Activated naive CD8-positive, alpha-beta T cell treated with anti-CD3 and anti-CD28 coated beads for 36 hours (primary cell): Measurements from ENCODE around the gene RPS15. TPM values are rescaled to one million over a fixed set of nuclear protein-coding genes. Genes with fewer than 3 reads are reported as not detected.

Experiments used
- DNase-seq: peaks from one replicate; pipeline ENCODE4 v3.0.0; 2021
- H3K27ac Mint-ChIP-seq: one replicate; pipeline ENCODE4 v1.8.0; 2022; ENCODE audit warnings: mild to moderate bottlenecking, moderate library complexity, mixed read lengths
- H3K27me3 Mint-ChIP-seq: one replicate; pipeline ENCODE4 v1.8.0; 2022; ENCODE audit warnings: mild to moderate bottlenecking, mixed read lengths
- H3K36me3 Mint-ChIP-seq: one replicate; pipeline ENCODE4 v1.8.0; 2021; ENCODE audit warnings: mild to moderate bottlenecking, mixed read lengths
- H3K4me1 Mint-ChIP-seq: one replicate; pipeline ENCODE4 v1.8.0; 2021; ENCODE audit warnings: mixed read lengths
- H3K4me3 Mint-ChIP-seq: one replicate; pipeline ENCODE4 v1.8.0; 2022; ENCODE audit warnings: mild to moderate bottlenecking, moderate library complexity, mixed read lengths
- H3K9me3 Mint-ChIP-seq: one replicate; pipeline ENCODE4 v1.8.0; 2022; ENCODE audit warnings: mixed read lengths
- total RNA-seq, 2 experiments: library from RNA; stranded (reverse); gene quantifications; one replicate each; pipeline ENCODE4 v1.2.3, GENCODE V29; 2021

The RPS15 gene
- total RNA-seq, 2 experiments from 2014 or later = 1,472 to 1,524 TPM

- peaks cover 8% of the 10 kb centered on the region for H3K4me1 Mint-ChIP-seq
- H3K36me3 Mint-ChIP-seq = peaks cover 7% of the 10 kb centered on the region
- DNase-seq = no peak
- peaks cover 36% of the 10 kb centered on the region for H3K27me3 Mint-ChIP-seq
- no peaks in the 10 kb centered on the region for H3K9me3 Mint-ChIP-seq
- H3K4me3 Mint-ChIP-seq = no peak overlapping the region
- H3K27ac Mint-ChIP-seq = no peak overlapping the region
Measured at GRCh38 chr19:1459479-1459878, 21.3 kb downstream of the RPS15 start.

GRCh38 chr19:1460033-1460995 is 22.1 kb downstream of the RPS15 start:
- DNase-seq = no peak
- Mint-ChIP-seq H3K9me3 (no peaks in the 10 kb centered on the region), H3K4me3 (no peak overlapping the region), H3K27me3 (peaks cover 33% of the 10 kb centered on the region), H3K4me1 (peaks cover 8% of the 10 kb centered on the region), H3K27ac (no peak overlapping the region), H3K36me3 (peaks cover 7% of the 10 kb centered on the region)

GRCh38 chr19:1461862-1462261 is 23.7 kb downstream of the RPS15 start:
- Mint-ChIP-seq H3K4me3 (no peak overlapping the region), H3K27me3 (peaks cover 25% of the 10 kb centered on the region), H3K36me3 (peaks cover 3% of the 10 kb centered on the region), H3K27ac (no peak overlapping the region), H3K4me1 (peaks cover 3% of the 10 kb centered on the region), H3K9me3 (no peaks in the 10 kb centered on the region)
- DNase-seq = no peak

- Mint-ChIP-seq H3K4me3 (no peak overlapping the region), H3K4me1 (peaks cover 2% of the 10 kb centered on the region), H3K9me3 (no peaks in the 10 kb centered on the region), H3K27ac (no peak overlapping the region), H3K36me3 (no peaks in the 10 kb centered on the region), H3K27me3 (peaks cover 16% of the 10 kb centered on the region)
- DNase-seq = peak; percentile 44
Measured at GRCh38 chr19:1465191-1466016, 27.2 kb downstream of the RPS15 start.

- H3K9me3 Mint-ChIP-seq = no peaks in the 10 kb centered on the region
- no peak overlapping the region for H3K27ac Mint-ChIP-seq
- peaks cover 2% of the 10 kb centered on the region for H3K4me1 Mint-ChIP-seq
- H3K27me3 Mint-ChIP-seq = peaks cover 16% of the 10 kb centered on the region
- no peak overlapping the region for H3K4me3 Mint-ChIP-seq
- no peak for DNase-seq
- no peaks in the 10 kb centered on the region for H3K36me3 Mint-ChIP-seq
Measured at GRCh38 chr19:1466018-1466460, 27.8 kb downstream of the RPS15 start.

GRCh38 chr19:1466461-1467214 is 28.4 kb downstream of the RPS15 start:
- Mint-ChIP-seq H3K27ac (no peak overlapping the region), H3K27me3 (peaks cover 19% of the 10 kb centered on the region), H3K9me3 (no peaks in the 10 kb centered on the region), H3K4me1 (peaks cover 2% of the 10 kb centered on the region), H3K4me3 (no peak overlapping the region), H3K36me3 (no peaks in the 10 kb centered on the region)
- DNase-seq = no peak

GRCh38 chr19:1467215-1467489 is 29.0 kb downstream of the RPS15 start:
- Mint-ChIP-seq H3K27me3 (peaks cover 24% of the 10 kb centered on the region), H3K27ac (no peak overlapping the region), H3K4me1 (peaks cover 2% of the 10 kb centered on the region), H3K9me3 (no peaks in the 10 kb centered on the region), H3K36me3 (no peaks in the 10 kb centered on the region), H3K4me3 (no peak overlapping the region)
- no peak for DNase-seq

GRCh38 chr19:1467490-1468273 is 29.5 kb downstream of the RPS15 start:
- peaks cover 24% of the 10 kb centered on the region for H3K27me3 Mint-ChIP-seq
- no peak for DNase-seq
- no peak overlapping the region for H3K27ac Mint-ChIP-seq
- H3K9me3 Mint-ChIP-seq = no peaks in the 10 kb centered on the region
- H3K4me3 Mint-ChIP-seq = no peak overlapping the region
- H3K36me3 Mint-ChIP-seq = no peaks in the 10 kb centered on the region
- peaks cover 2% of the 10 kb centered on the region for H3K4me1 Mint-ChIP-seq

GRCh38 chr19:1468274-1468820 is 30.2 kb downstream of the RPS15 start:
- Mint-ChIP-seq H3K27me3 (peaks cover 24% of the 10 kb centered on the region), H3K36me3 (no peaks in the 10 kb centered on the region), H3K4me3 (no peak overlapping the region), H3K4me1 (peaks cover 2% of the 10 kb centered on the region), H3K27ac (no peak overlapping the region), H3K9me3 (no peaks in the 10 kb centered on the region)
- no peak for DNase-seq

- Mint-ChIP-seq H3K4me1 (peaks cover 2% of the 10 kb centered on the region), H3K36me3 (no peaks in the 10 kb centered on the region), H3K4me3 (peak overlapping the region; percentile 22), H3K9me3 (no peaks in the 10 kb centered on the region), H3K27ac (no peak overlapping the region), H3K27me3 (peaks cover 24% of the 10 kb centered on the region)
- DNase-seq = peak; percentile 51
Measured at GRCh38 chr19:1468821-1469254, 30.6 kb downstream of the RPS15 start.

GRCh38 chr19:1469255-1470054 is 31.3 kb downstream of the RPS15 start:
- Mint-ChIP-seq H3K27ac (no peak overlapping the region), H3K27me3 (peaks cover 24% of the 10 kb centered on the region), H3K4me3 (no peak overlapping the region), H3K36me3 (no peaks in the 10 kb centered on the region), H3K4me1 (peaks cover 2% of the 10 kb centered on the region), H3K9me3 (no peaks in the 10 kb centered on the region)
- DNase-seq = peak; percentile 48

GRCh38 chr19:1470055-1470304 is 31.8 kb downstream of the RPS15 start:
- no peak for DNase-seq

GRCh38 chr19:1470305-1471009 is 32.3 kb downstream of the RPS15 start:
- no peaks in the 10 kb centered on the region for H3K9me3 Mint-ChIP-seq
- DNase-seq = peak; percentile 71
- H3K27ac Mint-ChIP-seq = no peak overlapping the region
- H3K36me3 Mint-ChIP-seq = no peaks in the 10 kb centered on the region
- H3K4me1 Mint-ChIP-seq = peaks cover 2% of the 10 kb centered on the region
- peak overlapping the region; percentile 50 for H3K4me3 Mint-ChIP-seq
- peaks cover 18% of the 10 kb centered on the region for H3K27me3 Mint-ChIP-seq

More at GRCh38 chr19:1470055-1470304, 31.8 kb downstream of the RPS15 start:
- Mint-ChIP-seq H3K9me3 (no peaks in the 10 kb centered on the region), H3K36me3 (no peaks in the 10 kb centered on the region), H3K27ac (no peak overlapping the region), H3K4me1 (peaks cover 2% of the 10 kb centered on the region), H3K27me3 (peaks cover 18% of the 10 kb centered on the region), H3K4me3 (peak overlapping the region; percentile 50)
